Mesothelial cell of epicardium (in vitro differentiated cells): ENCODE data around the gene ZFAND3. TPM values are rescaled to one million over a fixed set of nuclear protein-coding genes. Genes with fewer than 3 reads are reported as not detected.

Experiments used
- DNase-seq, 2 experiments: peaks; one replicate each; pipeline ENCODE4 v3.0.0; 2021; ENCODE audit warnings: low spot score in 2 of 2; ENCODE audit not compliant: unreplicated experiment in 2 of 2
- H3K27ac Mint-ChIP-seq: 2 replicates; pipeline ENCODE4 v1.8.0; 2021; ENCODE audit warnings: mixed read lengths
- H3K27me3 Mint-ChIP-seq: 2 replicates; pipeline ENCODE4 v1.8.0; 2021; ENCODE audit warnings: low read depth, mixed read lengths
- H3K36me3 Mint-ChIP-seq: 2 replicates; pipeline ENCODE4 v1.8.0; 2021; ENCODE audit warnings: mixed read lengths
- H3K4me1 Mint-ChIP-seq: 2 replicates; pipeline ENCODE4 v1.8.0; 2021; ENCODE audit warnings: mixed read lengths
- H3K4me3 Mint-ChIP-seq: 2 replicates; pipeline ENCODE4 v1.8.0; 2021; ENCODE audit warnings: mild to moderate bottlenecking, moderate library complexity, mixed read lengths
- H3K9me3 Mint-ChIP-seq: 2 replicates; pipeline ENCODE4 v1.8.0; 2021; ENCODE audit warnings: mixed read lengths
- total RNA-seq: library from RNA; stranded (reverse); gene quantifications from 3 replicates; pipeline ENCODE4 v1.2.1, GENCODE V29; 2021
- TF ChIP-seq, protein P1 (sequence below): fragments of 200-600 bp; sonication (generic); IDR thresholded peaks from one replicate; pipeline ENCODE4 v1.5.0; 2021; ENCODE audit warnings: antibody characterized with exemption; ENCODE audit not compliant: unreplicated experiment

ZFAND3 gene
- total RNA-seq, 1 donor from 2014 or later: 81.2 TPM

- no peaks in the 10 kb centered on the region for H3K9me3 Mint-ChIP-seq
- no peak for DNase-seq
- TF ChIP-seq, protein P1, sequence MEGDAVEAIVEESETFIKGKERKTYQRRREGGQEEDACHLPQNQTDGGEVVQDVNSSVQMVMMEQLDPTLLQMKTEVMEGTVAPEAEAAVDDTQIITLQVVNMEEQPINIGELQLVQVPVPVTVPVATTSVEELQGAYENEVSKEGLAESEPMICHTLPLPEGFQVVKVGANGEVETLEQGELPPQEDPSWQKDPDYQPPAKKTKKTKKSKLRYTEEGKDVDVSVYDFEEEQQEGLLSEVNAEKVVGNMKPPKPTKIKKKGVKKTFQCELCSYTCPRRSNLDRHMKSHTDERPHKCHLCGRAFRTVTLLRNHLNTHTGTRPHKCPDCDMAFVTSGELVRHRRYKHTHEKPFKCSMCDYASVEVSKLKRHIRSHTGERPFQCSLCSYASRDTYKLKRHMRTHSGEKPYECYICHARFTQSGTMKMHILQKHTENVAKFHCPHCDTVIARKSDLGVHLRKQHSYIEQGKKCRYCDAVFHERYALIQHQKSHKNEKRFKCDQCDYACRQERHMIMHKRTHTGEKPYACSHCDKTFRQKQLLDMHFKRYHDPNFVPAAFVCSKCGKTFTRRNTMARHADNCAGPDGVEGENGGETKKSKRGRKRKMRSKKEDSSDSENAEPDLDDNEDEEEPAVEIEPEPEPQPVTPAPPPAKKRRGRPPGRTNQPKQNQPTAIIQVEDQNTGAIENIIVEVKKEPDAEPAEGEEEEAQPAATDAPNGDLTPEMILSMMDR: no peak
These were observed 275.5 kb downstream of the ZFAND3 start for GRCh38 chr6:38095054-38095453.

DNA sequence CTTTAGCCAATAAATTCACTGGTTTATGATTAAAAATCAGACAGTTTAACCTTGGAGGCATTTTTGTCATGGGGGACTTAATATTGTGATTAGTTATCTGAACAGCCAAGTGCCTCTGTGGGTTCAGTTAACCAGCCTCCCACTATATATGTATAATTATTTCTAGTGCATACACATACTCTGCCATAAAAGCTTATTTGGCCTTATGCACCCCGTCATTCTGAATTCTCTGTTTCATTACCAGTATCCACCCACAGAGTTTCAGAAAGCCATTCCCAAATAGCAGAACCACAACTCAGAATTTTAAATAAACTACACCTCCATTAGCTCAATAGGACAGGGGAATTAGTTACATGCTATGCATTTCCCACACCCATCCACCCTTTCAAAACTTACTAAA, 279.7 kb downstream of the ZFAND3 start:
- H3K4me3 Mint-ChIP-seq: no peak overlapping the region
- TF ChIP-seq, protein P1: no peak
- no peaks in the 10 kb centered on the region for H3K9me3 Mint-ChIP-seq
- DNase-seq: no peak
- H3K36me3 Mint-ChIP-seq: peaks cover 3% of the 10 kb centered on the region
- H3K4me1 Mint-ChIP-seq: peaks cover 8% of the 10 kb centered on the region
- H3K27me3 Mint-ChIP-seq: no peaks in the 10 kb centered on the region
- H3K27ac Mint-ChIP-seq: no peak overlapping the region

More at GRCh38 chr6:38095054-38095453, 275.5 kb downstream of the ZFAND3 start:
- no peak overlapping the region for H3K4me3 Mint-ChIP-seq
- no peak overlapping the region for H3K27ac Mint-ChIP-seq
- no peaks in the 10 kb centered on the region for H3K36me3 Mint-ChIP-seq
- H3K4me1 Mint-ChIP-seq: peaks cover 7% of the 10 kb centered on the region
- no peaks in the 10 kb centered on the region for H3K27me3 Mint-ChIP-seq

GRCh38 chr6:38100380-38100779, 280.9 kb downstream of the ZFAND3 start:
- Mint-ChIP-seq H3K4me3 (no peak overlapping the region), H3K9me3 (no peaks in the 10 kb centered on the region), H3K36me3 (peaks cover 3% of the 10 kb centered on the region), H3K27me3 (no peaks in the 10 kb centered on the region), H3K4me1 (peaks cover 11% of the 10 kb centered on the region), H3K27ac (no peak overlapping the region)
- TF ChIP-seq, protein P1: no peak
- DNase-seq: no peak

DNA sequence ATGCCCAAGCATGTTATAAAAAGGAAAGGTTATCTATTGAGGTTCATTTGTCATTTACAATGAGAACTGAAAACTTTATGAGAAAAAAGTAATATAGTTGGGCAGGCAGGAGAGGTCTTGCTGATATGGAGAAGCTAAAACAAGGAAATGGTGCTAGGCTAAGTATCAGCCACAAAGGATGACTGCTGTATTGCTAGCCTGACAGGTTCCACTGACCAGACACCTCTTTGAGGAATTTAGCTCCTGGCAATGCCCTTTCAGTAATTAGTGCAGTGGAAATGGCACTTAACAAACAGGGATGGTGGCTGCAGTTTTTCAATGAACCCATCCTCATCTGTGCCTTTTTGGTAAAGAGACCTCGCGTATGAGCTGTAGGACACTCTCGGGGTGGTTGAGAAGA, 284.4 kb downstream of the ZFAND3 start:
- Mint-ChIP-seq H3K36me3 (peaks cover 10% of the 10 kb centered on the region), H3K9me3 (no peaks in the 10 kb centered on the region), H3K4me1 (peaks cover 17% of the 10 kb centered on the region), H3K27ac (peak overlapping the region; percentile 8), H3K4me3 (no peak overlapping the region), H3K27me3 (no peaks in the 10 kb centered on the region)
- no peak for DNase-seq
- TF ChIP-seq, protein P1: no peak

DNA sequence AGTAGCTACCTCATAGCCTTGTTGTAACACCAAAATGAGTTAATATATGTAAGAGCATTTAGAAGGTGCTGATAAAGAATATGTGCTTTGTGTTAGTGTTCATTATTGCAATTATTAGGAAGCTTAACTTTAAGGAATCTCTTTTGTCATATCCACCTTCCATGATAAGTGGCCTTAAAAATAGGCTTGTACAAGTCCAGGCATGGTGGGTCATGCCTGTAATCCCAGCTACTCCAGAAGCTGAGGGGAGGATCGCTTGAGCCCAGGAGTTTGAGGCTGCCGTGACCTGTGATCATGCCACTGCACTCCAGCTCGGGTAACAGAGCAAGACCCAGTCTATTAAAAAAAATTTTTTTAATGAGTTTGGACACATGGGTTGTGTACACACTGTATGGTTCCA, 285.5 kb downstream of the ZFAND3 start:
- Mint-ChIP-seq H3K4me1 (peaks cover 22% of the 10 kb centered on the region), H3K27me3 (no peaks in the 10 kb centered on the region), H3K36me3 (peaks cover 10% of the 10 kb centered on the region), H3K9me3 (no peaks in the 10 kb centered on the region), H3K4me3 (no peak overlapping the region), H3K27ac (no peak overlapping the region)
- no peak for DNase-seq
- TF ChIP-seq, protein P1: no peak

GRCh38 chr6:38107073-38107472, 287.5 kb downstream of the ZFAND3 start:
- H3K27ac Mint-ChIP-seq: peak overlapping the region; percentile 18
- H3K4me3 Mint-ChIP-seq: no peak overlapping the region
- peaks cover 35% of the 10 kb centered on the region for H3K4me1 Mint-ChIP-seq
- DNase-seq: no peak
- H3K9me3 Mint-ChIP-seq: no peaks in the 10 kb centered on the region
- no peaks in the 10 kb centered on the region for H3K27me3 Mint-ChIP-seq
- TF ChIP-seq, protein P1: no peak
- H3K36me3 Mint-ChIP-seq: peaks cover 7% of the 10 kb centered on the region
